ENCODE measurements around the gene INSRR. TPM values are rescaled to one million over a fixed set of nuclear protein-coding genes. Genes with fewer than 3 reads are reported as not detected.

Gene INSRR
- total and polyA plus RNA-seq, 2 of the 8 experiments (the other 6 are each of a cell fraction or from before 2014, with no cell fraction given), result 0.02 TPM; not detected in 1

- no peak for TF ChIP-seq EP300 (IDR thresholded peaks at IDR 0.05; ENCODE audit: borderline replicate concordance in 1 of 2, low read depth in 2 of 2, low read length in 2 of 2)
- TF ChIP-seq SP1 (IDR thresholded peaks at IDR 0.05; ENCODE audit: low read depth, low read length), result no peak
Observed at GRCh38 chr1:156857532-156857931, 1.4 kb downstream of the INSRR start (continued).
